ENCODE measurements around the gene PTPRZ1.

- TF ChIP-seq CTCF (conservative IDR thresholded peaks at IDR 0.05; ENCODE audit: low read depth, low read length) (no peak), EZH2 (IDR thresholded peaks at IDR 0.05; ENCODE audit: low read length, unreplicated experiment) (no peak), EZH2phosphoT487 (IDR thresholded peaks at IDR 0.05; ENCODE audit: borderline replicate concordance, low read length) (no peak)
Measured at GRCh38 chr7:121890833-121891232, 17.9 kb downstream of the PTPRZ1 start.
